Keratinocyte (primary cell): Measurements from ENCODE around the gene SLC34A3. TPM values are rescaled to one million over a fixed set of nuclear protein-coding genes. Genes with fewer than 3 reads are reported as not detected.

Experiments used
- DNase-seq: peaks from one replicate; pipeline ENCODE4 v3.0.0-alpha.2; 2011; ENCODE audit warnings: low read depth, missing footprints, low spot score
- FAIRE-seq: peaks from 2 replicates; lab custom pipeline; 2011; peaks lifted over from hg19 to GRCh38; lab: Jason Lieb, UNC
- H2AFZ ChIP-seq: 2 replicates; pipeline ENCODE4 v1.6.0; 2012; ENCODE audit warnings: low read length, control low read depth, inconsistent platforms; ENCODE audit not compliant: control insufficient read depth
- H3K27ac ChIP-seq: 2 replicates; pipeline ENCODE4 v1.5.1; 2011; ENCODE audit warnings: low read length; ENCODE audit not compliant: control insufficient read depth, insufficient read depth
- H3K27me3 ChIP-seq: 3 replicates; pipeline ENCODE4 v1.6.0; 2011; ENCODE audit warnings: low read length; ENCODE audit not compliant: control insufficient read depth, insufficient read depth; ENCODE audit errors: extremely low read depth
- H3K36me3 ChIP-seq, 2 experiments: 2 replicates in 1 of 2; 3 replicates in 1 of 2; pipeline ENCODE4 v1.5.1; 2011; ENCODE audit warnings: low read length in 2 of 2, mild to moderate bottlenecking in 1 of 2; ENCODE audit not compliant: control insufficient read depth in 2 of 2, insufficient read depth in 2 of 2; ENCODE audit errors: extremely low read depth in 1 of 2
- H3K4me1 ChIP-seq: 3 replicates; pipeline ENCODE4 v1.5.1; 2011; ENCODE audit warnings: low read length; ENCODE audit not compliant: control insufficient read depth, insufficient read depth; ENCODE audit errors: extremely low read depth
- H3K4me2 ChIP-seq: 3 replicates; pipeline ENCODE4 v1.6.0; 2011; ENCODE audit warnings: low read depth, low read length; ENCODE audit not compliant: control insufficient read depth, insufficient read depth; ENCODE audit errors: extremely low read depth
- H3K4me3 ChIP-seq, 3 experiments: fragments of 200-600 bp in 1 of 3; sonication (generic) in 1 of 3; 2 replicates in 2 of 3; 3 replicates in 1 of 3; pipeline ENCODE4 v1.5.1; 2011 to 2016; ENCODE audit warnings: low read length in 3 of 3, mild to moderate bottlenecking in 3 of 3, control low read depth in 2 of 3, inconsistent platforms in 1 of 3, low read depth in 1 of 3, mixed read lengths in 1 of 3, mixed run types in 1 of 3, moderate library complexity in 1 of 3; ENCODE audit not compliant: control insufficient read depth in 2 of 3, insufficient read depth in 2 of 3; ENCODE audit errors: extremely low read depth in 1 of 3
- H3K79me2 ChIP-seq: 2 replicates; pipeline ENCODE4 v1.6.0; 2012; ENCODE audit warnings: low read length; ENCODE audit not compliant: control insufficient read depth, insufficient read depth
- H3K9ac ChIP-seq: 3 replicates; pipeline ENCODE4 v1.6.0; 2011; ENCODE audit warnings: low read length; ENCODE audit not compliant: control insufficient read depth, insufficient read depth; ENCODE audit errors: extremely low read depth
- H3K9me1 ChIP-seq: 3 replicates; pipeline ENCODE4 v1.6.0; 2011; ENCODE audit warnings: low read length; ENCODE audit not compliant: control insufficient read depth, insufficient read depth; ENCODE audit errors: extremely low read depth
- H3K9me3 ChIP-seq: 2 replicates; pipeline ENCODE4 v1.5.1; 2012; ENCODE audit warnings: low read depth, low read length; ENCODE audit not compliant: control insufficient read depth
- H4K20me1 ChIP-seq: 3 replicates; pipeline ENCODE4 v1.6.0; 2011; ENCODE audit warnings: low read length; ENCODE audit not compliant: control insufficient read depth, insufficient read depth; ENCODE audit errors: extremely low read depth
- CTCF ChIP-seq, 3 experiments: IDR thresholded peaks in 1 of 3; conservative IDR thresholded peaks in 1 of 3; optimal IDR thresholded peaks in 1 of 3; 2 replicates in 2 of 3; 3 replicates in 1 of 3; pipeline versions ENCODE3 to v1.5.1; 2011; ENCODE audit warnings: low read length in 3 of 3, mild to moderate bottlenecking in 3 of 3, moderate library complexity in 2 of 3, control low read depth in 1 of 3, inconsistent platforms in 1 of 3; ENCODE audit not compliant: insufficient read depth in 2 of 3; ENCODE audit errors: extremely low read depth in 1 of 3
- EZH2 ChIP-seq: IDR thresholded peaks from one replicate; pipeline ENCODE4 v1.6.1; 2012; ENCODE audit warnings: inconsistent platforms, mild to moderate bottlenecking, low read length, moderate library complexity
- dilution Hi-C: fragments of 300-500 bp; cut with MboI; formaldehyde crosslinking; loops from one replicate; pipeline ENCODE4 v1.7.0; 2020; ENCODE audit warnings: low sequenced_read_pairs; ENCODE audit not compliant: extremely low pct_ligation_motif_present
- polyA plus RNA-seq, 5 experiments: library from polyadenylated mRNA; depleted of rRNA in 3 of 5; stranded (reverse) in 3 of 5; stranded (forward) in 1 of 5; unstranded in 1 of 5; fragments of >200 nt; gene quantifications; 1 replicate in 1 of 5; 2 replicates in 3 of 5; 3 replicates in 1 of 5; pipeline versions ENCODE4 v1.2.1 to v1.2.3, GENCODE V29; 2011 to 2012; ENCODE audit warnings: missing spikeins in 2 of 5, low read depth in 1 of 5, low replicate concordance in 1 of 5

Gene SLC34A3
- polyA plus RNA-seq, 1 donor (not counting 4 experiments of a cell fraction or from before 2014, with no cell fraction given): not detected

DNA sequence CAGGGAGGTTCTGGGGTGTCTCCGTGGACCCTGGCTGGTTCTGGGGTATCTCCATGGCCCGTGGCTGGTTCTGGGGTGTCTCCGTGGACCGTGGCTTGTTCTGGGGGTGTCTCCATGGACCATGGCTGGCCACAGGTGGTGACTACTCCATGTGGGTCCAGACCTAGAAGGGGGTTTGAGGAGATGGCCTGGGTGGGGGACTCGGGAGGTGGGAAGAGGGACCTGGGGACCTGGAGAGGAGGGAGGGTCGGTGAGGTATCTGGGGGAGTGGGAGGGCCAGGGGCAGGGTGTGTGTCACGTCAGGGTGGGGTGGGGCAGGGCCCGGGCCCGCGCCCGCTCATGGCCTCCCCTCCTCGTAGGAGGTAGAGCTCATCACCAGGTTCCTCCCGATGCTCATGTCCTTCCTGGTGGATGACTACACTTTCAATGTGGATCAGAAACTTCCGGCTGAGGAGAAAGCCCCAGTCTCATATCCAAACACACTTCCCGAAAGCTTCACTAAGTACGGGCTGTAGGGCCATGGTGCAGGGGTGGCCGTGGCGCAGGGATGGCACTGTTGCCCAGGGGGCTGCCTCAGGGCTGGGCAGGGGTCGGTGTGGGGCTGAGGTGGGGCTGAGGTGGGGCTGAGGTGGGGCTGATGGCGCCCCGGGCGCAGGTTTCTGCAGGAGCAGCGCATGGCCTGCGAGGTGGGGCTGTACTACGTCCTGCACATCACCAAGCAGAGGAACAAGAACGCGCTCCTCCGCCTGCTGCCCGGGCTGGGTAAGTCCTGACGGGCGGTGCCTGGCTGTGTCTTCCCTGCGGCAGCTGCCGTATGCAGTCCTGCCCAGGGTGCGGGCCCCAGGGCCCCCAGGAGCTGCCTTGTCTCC, 36.1 kb downstream of the SLC34A3 start:
- H3K4me3 ChIP-seq: no peak overlapping the region
- dilution Hi-C loops: no loop called here
- peaks cover 34% of the 10 kb centered on the region in 2 experiments for H3K36me3 ChIP-seq
- no peaks in the 10 kb centered on the region for H3K4me1 ChIP-seq
- TF ChIP-seq EZH2: no peak
- TF ChIP-seq CTCF (optimal IDR thresholded peaks at IDR 0.05 in 1 of 3, IDR thresholded peaks at IDR 0.05 in 1 of 3, conservative IDR thresholded peaks at IDR 0.05 in 1 of 3; ENCODE audit: extremely low read depth in 1 of 3, insufficient read depth in 2 of 3, low read length in 3 of 3): no peak
- no peaks in the 10 kb centered on the region for H3K9me3 ChIP-seq
- peaks cover 4% of the 10 kb centered on the region for H3K79me2 ChIP-seq
- H3K27ac ChIP-seq: no peak overlapping the region
- FAIRE-seq (no peak), DNase-seq (no peak)
- no peaks in the 10 kb centered on the region for H3K9me1 ChIP-seq
- peaks cover 6% of the 10 kb centered on the region for H4K20me1 ChIP-seq
- H3K9ac ChIP-seq: no peak overlapping the region
- no peak overlapping the region for H2AFZ ChIP-seq
- no peak overlapping the region for H3K4me2 ChIP-seq
- no peaks in the 10 kb centered on the region for H3K27me3 ChIP-seq

GRCh38 chr9:137267933-137268355, 37.2 kb downstream of the SLC34A3 start:
- Histone ChIP-seq H3K27ac (no peak overlapping the region), H3K27me3 (no peaks in the 10 kb centered on the region), H3K36me3 (peaks cover 37 to 39% of the 10 kb centered on the region in 2 experiments), H3K4me3 (no peak overlapping the region), H3K79me2 (peaks cover 4% of the 10 kb centered on the region), H3K9me3 (no peaks in the 10 kb centered on the region), H3K9ac (no peak overlapping the region), H3K9me1 (no peaks in the 10 kb centered on the region), H3K4me1 (peaks cover 6% of the 10 kb centered on the region), H3K4me2 (no peak overlapping the region), H4K20me1 (peaks cover 12% of the 10 kb centered on the region), H2AFZ (no peak overlapping the region)
- FAIRE-seq (no peak), DNase-seq (no peak)
- TF ChIP-seq EZH2: no peak
- TF ChIP-seq CTCF (optimal IDR thresholded peaks at IDR 0.05 in 1 of 3, IDR thresholded peaks at IDR 0.05 in 1 of 3, conservative IDR thresholded peaks at IDR 0.05 in 1 of 3; ENCODE audit: extremely low read depth in 1 of 3, insufficient read depth in 2 of 3, low read length in 3 of 3): no peak
- dilution Hi-C loops: no loop called here
